ENCODE measurements around the gene STX8. TPM values are rescaled to one million over a fixed set of nuclear protein-coding genes. Genes with fewer than 3 reads are reported as not detected.

STX8 gene
- total and polyA plus RNA-seq, 4 donors = 14.7 to 39.5 (median 28.7) TPM

DNA sequence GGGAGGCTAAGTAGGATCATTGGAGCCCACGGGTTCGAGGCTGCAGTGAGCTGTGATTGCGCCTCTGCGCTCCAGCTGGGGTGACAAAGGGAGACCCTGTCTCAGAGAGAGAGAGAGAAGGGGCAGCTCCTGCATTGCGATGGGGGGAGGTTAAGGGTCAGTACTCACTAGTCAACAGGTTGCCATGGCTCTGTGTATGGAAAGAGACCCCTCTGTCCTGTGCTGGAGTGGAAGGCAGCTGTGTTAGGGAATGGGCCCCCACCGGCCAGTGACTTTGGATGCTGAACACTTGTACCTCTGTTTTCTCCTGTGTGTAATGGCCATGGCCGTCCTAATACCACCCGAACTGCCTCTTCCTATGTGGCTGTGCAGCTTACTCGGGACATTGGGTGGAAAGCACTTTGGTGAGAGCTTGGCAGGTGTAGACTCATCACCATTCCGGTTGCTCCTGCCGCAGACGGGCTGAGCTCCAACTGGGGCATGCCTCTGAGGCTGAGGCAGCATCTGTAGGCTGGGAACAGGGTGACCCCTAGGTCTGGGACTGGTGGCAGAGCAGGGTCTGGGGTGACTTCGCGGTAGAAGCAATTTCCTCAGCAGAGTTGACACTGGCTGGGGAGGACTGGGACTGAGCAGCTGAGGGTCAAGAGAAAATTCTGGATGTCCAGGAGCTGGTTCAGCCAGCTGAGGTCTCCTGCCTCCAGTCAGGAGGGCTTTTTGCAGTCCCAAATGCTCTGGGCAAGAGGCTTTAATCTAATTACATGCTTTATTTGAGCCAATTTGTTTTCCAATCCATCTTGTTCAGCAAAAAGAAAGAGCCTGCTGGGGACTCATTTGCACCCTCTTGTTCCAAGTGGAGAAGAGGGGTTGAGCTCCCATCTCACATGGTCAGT lies 369.9 kb downstream of the STX8 start:
- 90% methylated on average over 14 of the region's 14 CpGs for WGBS
- no peak for DNase-seq (ENCODE audit: low spot score)
- Histone ChIP-seq H3K4me1 (ENCODE audit: control insufficient read depth in 4 of 4, insufficient read depth in 4 of 4, low read length in 3 of 4) (peaks cover 8 to 27% (median 22%) of the 10 kb centered on the region in 4 donors), H3K9ac (ENCODE audit: low read depth in 1 of 2, low read length in 2 of 2) (no peak overlapping the region), H3K9me3 (ENCODE audit: control insufficient read depth in 4 of 4, low read length in 3 of 4) (no peaks in the 10 kb centered on the region), H3K27me3 (ENCODE audit: control insufficient read depth in 4 of 4, insufficient read depth in 4 of 4, low read length in 3 of 4) (no peaks in the 10 kb centered on the region), H3K27ac (ENCODE audit: low read depth in 1 of 2, low read length in 2 of 2) (no peak overlapping the region), H3K4me3 (ENCODE audit: low read depth in 1 of 3, low read length in 3 of 3) (no peak overlapping the region), H3K36me3 (ENCODE audit: control insufficient read depth in 4 of 4, insufficient read depth in 3 of 4, low read depth in 1 of 4, low read length in 3 of 4) (no peaks in the 10 kb centered on the region)
- TF ChIP-seq, protein P1, sequence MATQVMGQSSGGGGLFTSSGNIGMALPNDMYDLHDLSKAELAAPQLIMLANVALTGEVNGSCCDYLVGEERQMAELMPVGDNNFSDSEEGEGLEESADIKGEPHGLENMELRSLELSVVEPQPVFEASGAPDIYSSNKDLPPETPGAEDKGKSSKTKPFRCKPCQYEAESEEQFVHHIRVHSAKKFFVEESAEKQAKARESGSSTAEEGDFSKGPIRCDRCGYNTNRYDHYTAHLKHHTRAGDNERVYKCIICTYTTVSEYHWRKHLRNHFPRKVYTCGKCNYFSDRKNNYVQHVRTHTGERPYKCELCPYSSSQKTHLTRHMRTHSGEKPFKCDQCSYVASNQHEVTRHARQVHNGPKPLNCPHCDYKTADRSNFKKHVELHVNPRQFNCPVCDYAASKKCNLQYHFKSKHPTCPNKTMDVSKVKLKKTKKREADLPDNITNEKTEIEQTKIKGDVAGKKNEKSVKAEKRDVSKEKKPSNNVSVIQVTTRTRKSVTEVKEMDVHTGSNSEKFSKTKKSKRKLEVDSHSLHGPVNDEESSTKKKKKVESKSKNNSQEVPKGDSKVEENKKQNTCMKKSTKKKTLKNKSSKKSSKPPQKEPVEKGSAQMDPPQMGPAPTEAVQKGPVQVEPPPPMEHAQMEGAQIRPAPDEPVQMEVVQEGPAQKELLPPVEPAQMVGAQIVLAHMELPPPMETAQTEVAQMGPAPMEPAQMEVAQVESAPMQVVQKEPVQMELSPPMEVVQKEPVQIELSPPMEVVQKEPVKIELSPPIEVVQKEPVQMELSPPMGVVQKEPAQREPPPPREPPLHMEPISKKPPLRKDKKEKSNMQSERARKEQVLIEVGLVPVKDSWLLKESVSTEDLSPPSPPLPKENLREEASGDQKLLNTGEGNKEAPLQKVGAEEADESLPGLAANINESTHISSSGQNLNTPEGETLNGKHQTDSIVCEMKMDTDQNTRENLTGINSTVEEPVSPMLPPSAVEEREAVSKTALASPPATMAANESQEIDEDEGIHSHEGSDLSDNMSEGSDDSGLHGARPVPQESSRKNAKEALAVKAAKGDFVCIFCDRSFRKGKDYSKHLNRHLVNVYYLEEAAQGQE (IDR thresholded peaks at IDR 0.05) = no peak
- TF ChIP-seq ATF3 (IDR thresholded peaks at IDR 0.05) = no peak

DNA sequence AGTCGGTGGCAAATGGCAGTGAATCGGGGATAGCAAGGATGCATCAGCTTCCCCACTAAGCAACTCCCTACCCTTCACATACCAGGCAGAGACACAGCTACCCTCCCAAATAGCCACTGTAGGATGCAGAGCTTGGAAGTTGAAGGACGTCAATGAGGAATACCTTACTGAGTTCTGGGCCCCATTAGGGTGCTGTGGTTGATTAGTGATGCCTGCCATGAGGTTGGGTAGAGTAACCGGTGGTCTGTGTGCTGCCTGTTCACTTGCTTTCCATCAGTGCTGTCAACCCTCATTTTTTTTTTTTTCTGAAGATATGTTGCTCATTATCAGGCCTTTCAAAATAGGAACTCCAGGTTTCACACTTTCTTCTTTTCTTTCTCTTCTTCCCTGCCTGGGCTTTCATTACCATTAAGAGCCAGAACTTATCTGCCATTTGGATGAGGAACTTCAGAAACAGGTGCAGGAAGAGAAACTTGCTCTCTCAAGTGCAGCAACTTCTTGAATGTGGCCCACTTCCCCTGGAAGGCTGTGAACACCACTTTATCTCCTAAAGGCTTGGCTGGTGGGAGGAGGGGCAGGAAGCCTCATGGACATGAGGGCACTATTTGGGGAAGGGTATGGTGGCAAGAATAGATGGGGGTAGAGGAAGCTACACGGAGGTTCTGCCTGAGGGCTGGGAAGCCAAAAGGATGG lies 370.8 kb downstream of the STX8 start:
- Histone ChIP-seq H3K27ac (ENCODE audit: low read depth in 1 of 2, low read length in 2 of 2) (no peak overlapping the region), H3K4me3 (ENCODE audit: low read depth in 1 of 3, low read length in 3 of 3) (no peak overlapping the region), H3K36me3 (ENCODE audit: control insufficient read depth in 4 of 4, insufficient read depth in 3 of 4, low read depth in 1 of 4, low read length in 3 of 4) (no peaks in the 10 kb centered on the region), H3K9me3 (ENCODE audit: control insufficient read depth in 4 of 4, low read length in 3 of 4) (no peaks in the 10 kb centered on the region), H3K27me3 (ENCODE audit: control insufficient read depth in 4 of 4, insufficient read depth in 4 of 4, low read length in 3 of 4) (no peaks in the 10 kb centered on the region), H3K9ac (ENCODE audit: low read depth in 1 of 2, low read length in 2 of 2) (no peak overlapping the region), H3K4me1 (ENCODE audit: control insufficient read depth in 4 of 4, insufficient read depth in 4 of 4, low read length in 3 of 4) (peaks cover 8 to 27% (median 21%) of the 10 kb centered on the region in 4 donors)
- no peak for DNase-seq (ENCODE audit: low spot score)
- 84% methylated on average over 5 of the region's 5 CpGs for WGBS
- no peak for TF ChIP-seq NR2F2 (IDR thresholded peaks at IDR 0.05)
- TF ChIP-seq, protein P2, sequence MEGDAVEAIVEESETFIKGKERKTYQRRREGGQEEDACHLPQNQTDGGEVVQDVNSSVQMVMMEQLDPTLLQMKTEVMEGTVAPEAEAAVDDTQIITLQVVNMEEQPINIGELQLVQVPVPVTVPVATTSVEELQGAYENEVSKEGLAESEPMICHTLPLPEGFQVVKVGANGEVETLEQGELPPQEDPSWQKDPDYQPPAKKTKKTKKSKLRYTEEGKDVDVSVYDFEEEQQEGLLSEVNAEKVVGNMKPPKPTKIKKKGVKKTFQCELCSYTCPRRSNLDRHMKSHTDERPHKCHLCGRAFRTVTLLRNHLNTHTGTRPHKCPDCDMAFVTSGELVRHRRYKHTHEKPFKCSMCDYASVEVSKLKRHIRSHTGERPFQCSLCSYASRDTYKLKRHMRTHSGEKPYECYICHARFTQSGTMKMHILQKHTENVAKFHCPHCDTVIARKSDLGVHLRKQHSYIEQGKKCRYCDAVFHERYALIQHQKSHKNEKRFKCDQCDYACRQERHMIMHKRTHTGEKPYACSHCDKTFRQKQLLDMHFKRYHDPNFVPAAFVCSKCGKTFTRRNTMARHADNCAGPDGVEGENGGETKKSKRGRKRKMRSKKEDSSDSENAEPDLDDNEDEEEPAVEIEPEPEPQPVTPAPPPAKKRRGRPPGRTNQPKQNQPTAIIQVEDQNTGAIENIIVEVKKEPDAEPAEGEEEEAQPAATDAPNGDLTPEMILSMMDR (IDR thresholded peaks at IDR 0.05; ENCODE audit: low read depth, low read length, missing input control) = no peak

- H3K27ac ChIP-seq (ENCODE audit: low read depth in 1 of 2, low read length in 2 of 2) = no peak overlapping the region
- H3K4me1 ChIP-seq (ENCODE audit: control insufficient read depth in 4 of 4, insufficient read depth in 4 of 4, low read length in 3 of 4) = peaks cover 8 to 25% (median 19%) of the 10 kb centered on the region in 4 donors
- no peaks in the 10 kb centered on the region for H3K36me3 ChIP-seq (ENCODE audit: control insufficient read depth in 4 of 4, insufficient read depth in 3 of 4, low read depth in 1 of 4, low read length in 3 of 4)
- TF ChIP-seq RAD21 (IDR thresholded peaks at IDR 0.05) (no peak), MAX (IDR thresholded peaks at IDR 0.05) (no peak), GABPA (IDR thresholded peaks at IDR 0.05 in 1 of 2, conservative IDR thresholded peaks at IDR 0.05 in 1 of 2) (no peak), NR2F2 (IDR thresholded peaks at IDR 0.05) (no peak), TAF1 (conservative IDR thresholded peaks at IDR 0.05) (no peak), HNF4G (IDR thresholded peaks at IDR 0.05) (no peak), FOXA2 (IDR thresholded peaks at IDR 0.05) (no peak), SP1 (IDR thresholded peaks at IDR 0.05) (no peak), YY1 (IDR thresholded peaks at IDR 0.05) (no peak), HNF4A (conservative IDR thresholded peaks at IDR 0.05) (no peak)
- H3K27me3 ChIP-seq (ENCODE audit: control insufficient read depth in 4 of 4, insufficient read depth in 4 of 4, low read length in 3 of 4) = no peaks in the 10 kb centered on the region
- H3K4me3 ChIP-seq (ENCODE audit: low read depth in 1 of 3, low read length in 3 of 3) = no peak overlapping the region
- no peaks in the 10 kb centered on the region for H3K9me3 ChIP-seq (ENCODE audit: control insufficient read depth in 4 of 4, low read length in 3 of 4)
- WGBS = 80% methylated on average over 3 of the region's 3 CpGs
- H3K9ac ChIP-seq (ENCODE audit: low read depth in 1 of 2, low read length in 2 of 2) = no peak overlapping the region
- DNase-seq (ENCODE audit: low spot score) = no peak
Observed at GRCh38 chr17:9203771-9204425, 371.7 kb downstream of the STX8 start.

Measured in liver (tissue), 9 donors.